DND-41 (cell line): ENCODE data around the gene LAMP5.

Experiments used
- EZH2 ChIP-seq: IDR thresholded peaks from 3 replicates; pipeline ENCODE4 v1.6.1; 2012; ENCODE audit warnings: borderline replicate concordance, low read depth, mild to moderate bottlenecking, moderate library complexity, low read length, inconsistent platforms; ENCODE audit not compliant: severe bottlenecking
- TF ChIP-seq, protein P1 (sequence below): IDR thresholded peaks from 2 replicates; pipeline ENCODE4 v1.5.1; 2012; ENCODE audit warnings: borderline replicate concordance, low read length, moderate library complexity, mild to moderate bottlenecking; ENCODE audit not compliant: poor library complexity, severe bottlenecking; ENCODE audit errors: extremely low read depth

DNA sequence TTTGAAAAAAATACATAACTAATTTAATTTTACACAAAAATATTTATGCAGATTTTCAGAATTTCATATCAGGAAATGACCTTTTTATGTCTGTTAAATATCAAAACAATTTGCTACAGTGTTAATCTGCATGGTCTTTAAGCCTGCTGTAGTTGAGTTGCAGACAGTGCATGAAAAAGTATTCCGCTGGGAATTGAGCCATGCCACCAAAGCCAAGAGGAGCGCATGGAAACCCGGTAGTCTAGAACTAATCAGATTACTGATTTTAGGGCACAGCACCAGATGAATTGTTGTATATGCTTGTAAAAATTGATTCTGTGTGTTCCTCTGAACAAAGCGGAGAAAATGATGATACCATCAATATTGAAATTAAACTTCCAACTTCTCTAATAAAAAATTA lies 34.3 kb upstream of the LAMP5 start:
- TF ChIP-seq, protein P1, sequence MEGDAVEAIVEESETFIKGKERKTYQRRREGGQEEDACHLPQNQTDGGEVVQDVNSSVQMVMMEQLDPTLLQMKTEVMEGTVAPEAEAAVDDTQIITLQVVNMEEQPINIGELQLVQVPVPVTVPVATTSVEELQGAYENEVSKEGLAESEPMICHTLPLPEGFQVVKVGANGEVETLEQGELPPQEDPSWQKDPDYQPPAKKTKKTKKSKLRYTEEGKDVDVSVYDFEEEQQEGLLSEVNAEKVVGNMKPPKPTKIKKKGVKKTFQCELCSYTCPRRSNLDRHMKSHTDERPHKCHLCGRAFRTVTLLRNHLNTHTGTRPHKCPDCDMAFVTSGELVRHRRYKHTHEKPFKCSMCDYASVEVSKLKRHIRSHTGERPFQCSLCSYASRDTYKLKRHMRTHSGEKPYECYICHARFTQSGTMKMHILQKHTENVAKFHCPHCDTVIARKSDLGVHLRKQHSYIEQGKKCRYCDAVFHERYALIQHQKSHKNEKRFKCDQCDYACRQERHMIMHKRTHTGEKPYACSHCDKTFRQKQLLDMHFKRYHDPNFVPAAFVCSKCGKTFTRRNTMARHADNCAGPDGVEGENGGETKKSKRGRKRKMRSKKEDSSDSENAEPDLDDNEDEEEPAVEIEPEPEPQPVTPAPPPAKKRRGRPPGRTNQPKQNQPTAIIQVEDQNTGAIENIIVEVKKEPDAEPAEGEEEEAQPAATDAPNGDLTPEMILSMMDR = no peak
- TF ChIP-seq EZH2 = no peak
